HUES64 (cell line): ENCODE results near the gene APOBEC3F.
"Not testable (repeated sequence)": the region's sequence is repeated elsewhere in the genome, so short reads cannot be mapped to it uniquely, and the experiment has no call there.

Experiments
- H3K27ac ChIP-seq: 2 replicates; pipeline ENCODE4 v1.7.0; 2013; ENCODE audit warnings: low read depth, low read length, inconsistent platforms
- H3K27me3 ChIP-seq: 2 replicates; pipeline ENCODE4 v1.6.1; 2013; ENCODE audit warnings: mild to moderate bottlenecking, low read length; ENCODE audit not compliant: insufficient read depth
- H3K36me3 ChIP-seq: 2 replicates; pipeline ENCODE4 v1.6.1; 2013; ENCODE audit warnings: mild to moderate bottlenecking, low read length; ENCODE audit not compliant: insufficient read depth
- H3K4me1 ChIP-seq: 2 replicates; pipeline ENCODE4 v1.6.1; 2013; ENCODE audit warnings: mild to moderate bottlenecking, low read length, moderate library complexity; ENCODE audit not compliant: insufficient read depth
- H3K4me3 ChIP-seq: 2 replicates; pipeline ENCODE4 v1.5.1; 2013; ENCODE audit warnings: mild to moderate bottlenecking, low read length, moderate library complexity
- H3K9ac ChIP-seq: 2 replicates; pipeline ENCODE4 v1.6.1; 2013; ENCODE audit warnings: mild to moderate bottlenecking, low read depth, low read length
- H3K9me3 ChIP-seq: 2 replicates; pipeline ENCODE4 v1.6.1; 2013; ENCODE audit warnings: low read depth, low read length; ENCODE audit not compliant: insufficient read depth
- WGBS: fragments of 150-250, 120-280 bp; methylation state at CpG from one replicate; pipeline ENCODE4 v1.1.7; 2013; ENCODE audit warnings: missing lambda C conversion rate; 5-methylcytosine and 5-hydroxymethylcytosine counted together

APOBEC3F gene

GRCh38 chr22:39055658-39056057 lies 15.0 kb downstream of the APOBEC3F start:
- H3K36me3 ChIP-seq, result no peaks in the 10 kb centered on the region
- H3K27ac ChIP-seq, result no peak overlapping the region
- H3K9me3 ChIP-seq, result peaks cover 9% of the 10 kb centered on the region; the same call in 1 of the 2 replicates
- H3K4me3 ChIP-seq, result no peak overlapping the region
- no peak overlapping the region for H3K9ac ChIP-seq
- 97% methylated on average over 11 of the region's 11 CpGs for WGBS
- peaks cover 10% of the 10 kb centered on the region; the same call in 1 of the 2 replicates for H3K4me1 ChIP-seq
- H3K27me3 ChIP-seq, result no peaks in the 10 kb centered on the region

GRCh38 chr22:39061290-39061689 lies 20.6 kb downstream of the APOBEC3F start:
- H3K27ac ChIP-seq, H3K9me3 ChIP-seq, H3K4me3 ChIP-seq, H3K9ac ChIP-seq, H3K27me3 ChIP-seq, H3K36me3 ChIP-seq, H3K4me1 ChIP-seq: not testable (repeated sequence)
- WGBS, result 73% methylated on average over 6 of the region's 6 CpGs

- H3K4me3 ChIP-seq, H3K36me3 ChIP-seq, H3K27ac ChIP-seq, H3K9ac ChIP-seq, H3K4me1 ChIP-seq, H3K9me3 ChIP-seq, H3K27me3 ChIP-seq: not testable (repeated sequence)
- WGBS, result 89% methylated on average over 10 of the region's 10 CpGs
Measured at GRCh38 chr22:39061951-39062350, 21.3 kb downstream of the APOBEC3F start.

- WGBS, result 96% methylated on average over 8 of the region's 8 CpGs
- H3K9ac ChIP-seq, H3K4me3 ChIP-seq, H3K9me3 ChIP-seq, H3K36me3 ChIP-seq, H3K27ac ChIP-seq, H3K27me3 ChIP-seq, H3K4me1 ChIP-seq: not testable (repeated sequence)
Measured at GRCh38 chr22:39063904-39064303, 23.2 kb downstream of the APOBEC3F start.

GRCh38 chr22:39066442-39067276 lies 26.0 kb downstream of the APOBEC3F start:
- not testable (repeated sequence) for H3K9ac ChIP-seq, H3K4me3 ChIP-seq, H3K36me3 ChIP-seq, H3K4me1 ChIP-seq, H3K27me3 ChIP-seq, H3K9me3 ChIP-seq, H3K27ac ChIP-seq
- 94% methylated on average over 9 of the region's 9 CpGs for WGBS

GRCh38 chr22:39068033-39068785 lies 27.5 kb downstream of the APOBEC3F start:
- Histone ChIP-seq H3K27me3 (no peaks in the 10 kb centered on the region), H3K36me3 (no peaks in the 10 kb centered on the region), H3K27ac (no peak overlapping the region), H3K9me3 (no peaks in the 10 kb centered on the region), H3K4me3 (no peak overlapping the region), H3K4me1 (peaks cover 6% of the 10 kb centered on the region; the same call in 1 of the 2 replicates), H3K9ac (no peak overlapping the region)
- 71% methylated on average over 12 of the region's 13 CpGs for WGBS

- H3K27ac ChIP-seq, result no peak overlapping the region
- 86% methylated on average over 7 of the region's 7 CpGs for WGBS
- no peaks in the 10 kb centered on the region for H3K36me3 ChIP-seq
- no peaks in the 10 kb centered on the region for H3K9me3 ChIP-seq
- no peaks in the 10 kb centered on the region for H3K27me3 ChIP-seq
- H3K9ac ChIP-seq, result no peak overlapping the region
- peaks cover 12% of the 10 kb centered on the region; the same call in 1 of the 2 replicates for H3K4me1 ChIP-seq
- no peak overlapping the region for H3K4me3 ChIP-seq
Measured at GRCh38 chr22:39070186-39070585, 29.5 kb downstream of the APOBEC3F start.

- H3K36me3 ChIP-seq, H3K4me3 ChIP-seq, H3K9ac ChIP-seq, H3K27me3 ChIP-seq, H3K9me3 ChIP-seq, H3K27ac ChIP-seq: not testable (repeated sequence)
- H3K4me1 ChIP-seq, result peaks cover 12% of the 10 kb centered on the region; the same call in 1 of the 2 replicates
- WGBS, result 88% methylated on average over 6 of the region's 7 CpGs
Measured at GRCh38 chr22:39072581-39072981, 31.9 kb downstream of the APOBEC3F start.

- no peak overlapping the region for H3K9ac ChIP-seq
- no peaks in the 10 kb centered on the region for H3K9me3 ChIP-seq
- no peaks in the 10 kb centered on the region for H3K27me3 ChIP-seq
- H3K4me1 ChIP-seq, result peaks cover 6% of the 10 kb centered on the region; the same call in 1 of the 2 replicates
- H3K36me3 ChIP-seq, result no peaks in the 10 kb centered on the region
- WGBS, result 47% methylated on average over 2 of the region's 2 CpGs
- no peak overlapping the region for H3K27ac ChIP-seq
- no peak overlapping the region for H3K4me3 ChIP-seq
Measured at GRCh38 chr22:39073981-39074380, 33.3 kb downstream of the APOBEC3F start.

- H3K4me3 ChIP-seq, H3K36me3 ChIP-seq, H3K27me3 ChIP-seq, H3K9me3 ChIP-seq, H3K27ac ChIP-seq, H3K9ac ChIP-seq, H3K4me1 ChIP-seq: not testable (repeated sequence)
- WGBS, result 37% methylated on average over 12 of the region's 24 CpGs
Measured at GRCh38 chr22:39076155-39077025, 35.7 kb downstream of the APOBEC3F start.
